Psoas muscle (tissue), 8 donors: ENCODE data around the gene C10orf143. TPM values are rescaled to one million over a fixed set of nuclear protein-coding genes. Genes with fewer than 3 reads are reported as not detected.

Source experiments
- ATAC-seq, 4 donors: fragments of 200-7000 bp; cut with Tn5 transposase; one replicate each; pipeline ENCODE4 v1.9.1; 2020; ENCODE audit warnings: moderate library complexity in 3 of 4, mild to moderate bottlenecking in 2 of 4
- DNase-seq, 2 donors: peaks; one replicate each; pipeline ENCODE4 v3.0.0-alpha.2; 2020
- H3K27ac ChIP-seq: fragments of 200-600 bp; one replicate; pipeline ENCODE4 v1.8.0; 2022
- H3K27me3 ChIP-seq, 3 donors: fragments of 200-600 bp in 1 of 3; one replicate each; pipeline versions ENCODE4 v1.6.1 to v1.8.0; 2013 to 2022; ENCODE audit warnings: low read length in 2 of 3, mild to moderate bottlenecking in 2 of 3, moderate library complexity in 1 of 3; ENCODE audit not compliant: insufficient read depth in 3 of 3
- H3K36me3 ChIP-seq, 2 donors: fragments of 200-600 bp in 1 of 2; one replicate each; pipeline versions ENCODE4 v1.6.1 to v1.8.0; 2013 to 2022; ENCODE audit warnings: low read depth in 1 of 2, mild to moderate bottlenecking in 1 of 2, moderate library complexity in 1 of 2; ENCODE audit not compliant: insufficient read depth in 1 of 2
- H3K4me1 ChIP-seq: fragments of 200-600 bp; one replicate; pipeline ENCODE4 v1.8.0; 2022
- H3K4me3 ChIP-seq: fragments of 200-600 bp; one replicate; pipeline ENCODE4 v1.8.0; 2022; ENCODE audit warnings: mild to moderate bottlenecking
- H3K9me3 ChIP-seq: fragments of 200-600 bp; one replicate; pipeline ENCODE4 v1.8.0; 2022
- WGBS, 3 donors: extraction: QIAGEN DNeasy Blood & Tissue Kit; methylation state at CpG; one replicate each; pipeline versions ENCODE4 v1.1.6 to v1.1.7; 2013; 5-methylcytosine and 5-hydroxymethylcytosine counted together
- intact Hi-C, 2 donors: fragments of 100-400 bp; cut with DNase I; formaldehyde crosslinking; loops; one replicate each; pipeline versions ENCODE4 v1.11.0 to v1.14.2; 2022
- polyA plus RNA-seq, 3 donors: library from polyadenylated mRNA; stranded (reverse); fragments of 200-250 nt; gene quantifications; one replicate each; pipeline ENCODE4 v1.2.3, GENCODE V29; 2013
- total RNA-seq, 4 donors: library from RNA; stranded (reverse); fragmentation: NEBNext Ultra II Directional in 2 of 4; extraction: Animal tissue kit (Norgen Biotek cat#: 25700) in 2 of 4; gene quantifications; one replicate each; pipeline versions ENCODE4 v1.2.1 to v1.2.4, GENCODE V29; 2021 to 2023
- TF ChIP-seq, protein P1 (sequence below): fragments of 200-600 bp; IDR thresholded peaks from one replicate; pipeline ENCODE4 v1.8.0; 2022; ENCODE audit warnings: antibody characterized with exemption
- donor health status: healthy with polysubstance abuse.
- donor health status: DM: no; HTN: no; CAD: no; lungs with moderate emphysema.
- donor health status: Bipolar disorder and iron deficiency.
- donor health status: healthy.
- donor health status: DM: yes; HTN: yes; CAD: no.
- donor health status: DM: no; HTN: no; CAD: no.
- donor health status: DM: no; HTN: no; CAD: no.
- donor health status: DM: yes; HTN: yes; CAD: no.

The C10orf143 gene
- total and polyA plus RNA-seq, 7 donors: 3.3 to 5.1 (median 4.7) TPM

DNA sequence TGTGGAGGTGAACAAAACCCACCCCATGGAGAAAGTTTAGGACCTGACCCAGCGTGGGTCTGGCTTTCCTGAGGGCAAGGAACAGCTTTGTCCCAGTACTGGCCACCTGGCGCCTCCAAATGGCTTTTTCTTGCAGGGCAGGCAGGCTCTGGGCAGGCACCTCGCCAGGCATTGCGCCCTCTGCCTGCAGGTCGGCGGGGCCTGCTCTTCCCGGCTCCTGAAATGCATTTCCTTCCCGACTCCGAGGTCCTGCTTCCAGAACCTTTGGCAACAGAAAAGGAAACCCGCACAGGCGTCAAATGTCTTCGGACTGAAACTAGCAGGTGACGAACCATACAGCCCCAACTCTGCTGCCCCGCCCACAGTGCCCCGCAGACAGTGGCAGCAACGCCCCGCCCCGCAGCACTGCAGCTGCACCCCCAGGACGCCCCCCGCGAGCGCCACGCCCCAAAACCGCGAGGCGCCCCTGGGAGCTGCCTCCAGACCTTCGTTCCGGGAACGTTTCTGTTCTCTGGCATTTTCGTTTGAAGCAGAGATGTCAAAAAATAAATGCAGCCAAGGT, 65.5 kb downstream of the C10orf143 start:
- intact Hi-C loops: no loop called here
- DNase-seq (no peak), ATAC-seq (peak in 2 of 4 donors; percentile 47 to 53)
- TF ChIP-seq, protein P1, sequence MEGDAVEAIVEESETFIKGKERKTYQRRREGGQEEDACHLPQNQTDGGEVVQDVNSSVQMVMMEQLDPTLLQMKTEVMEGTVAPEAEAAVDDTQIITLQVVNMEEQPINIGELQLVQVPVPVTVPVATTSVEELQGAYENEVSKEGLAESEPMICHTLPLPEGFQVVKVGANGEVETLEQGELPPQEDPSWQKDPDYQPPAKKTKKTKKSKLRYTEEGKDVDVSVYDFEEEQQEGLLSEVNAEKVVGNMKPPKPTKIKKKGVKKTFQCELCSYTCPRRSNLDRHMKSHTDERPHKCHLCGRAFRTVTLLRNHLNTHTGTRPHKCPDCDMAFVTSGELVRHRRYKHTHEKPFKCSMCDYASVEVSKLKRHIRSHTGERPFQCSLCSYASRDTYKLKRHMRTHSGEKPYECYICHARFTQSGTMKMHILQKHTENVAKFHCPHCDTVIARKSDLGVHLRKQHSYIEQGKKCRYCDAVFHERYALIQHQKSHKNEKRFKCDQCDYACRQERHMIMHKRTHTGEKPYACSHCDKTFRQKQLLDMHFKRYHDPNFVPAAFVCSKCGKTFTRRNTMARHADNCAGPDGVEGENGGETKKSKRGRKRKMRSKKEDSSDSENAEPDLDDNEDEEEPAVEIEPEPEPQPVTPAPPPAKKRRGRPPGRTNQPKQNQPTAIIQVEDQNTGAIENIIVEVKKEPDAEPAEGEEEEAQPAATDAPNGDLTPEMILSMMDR: peak; percentile 36
- H3K27me3 ChIP-seq: no peaks in the 10 kb centered on the region
- H3K27ac ChIP-seq: no peak overlapping the region
- no peaks in the 10 kb centered on the region for H3K4me1 ChIP-seq
- H3K9me3 ChIP-seq: no peaks in the 10 kb centered on the region
- H3K4me3 ChIP-seq: no peak overlapping the region
- 40 to 49% (median 45%) methylated on average over 30 of the region's 30 CpGs for WGBS, 3 donors
- H3K36me3 ChIP-seq: no peaks in the 10 kb centered on the region

DNA sequence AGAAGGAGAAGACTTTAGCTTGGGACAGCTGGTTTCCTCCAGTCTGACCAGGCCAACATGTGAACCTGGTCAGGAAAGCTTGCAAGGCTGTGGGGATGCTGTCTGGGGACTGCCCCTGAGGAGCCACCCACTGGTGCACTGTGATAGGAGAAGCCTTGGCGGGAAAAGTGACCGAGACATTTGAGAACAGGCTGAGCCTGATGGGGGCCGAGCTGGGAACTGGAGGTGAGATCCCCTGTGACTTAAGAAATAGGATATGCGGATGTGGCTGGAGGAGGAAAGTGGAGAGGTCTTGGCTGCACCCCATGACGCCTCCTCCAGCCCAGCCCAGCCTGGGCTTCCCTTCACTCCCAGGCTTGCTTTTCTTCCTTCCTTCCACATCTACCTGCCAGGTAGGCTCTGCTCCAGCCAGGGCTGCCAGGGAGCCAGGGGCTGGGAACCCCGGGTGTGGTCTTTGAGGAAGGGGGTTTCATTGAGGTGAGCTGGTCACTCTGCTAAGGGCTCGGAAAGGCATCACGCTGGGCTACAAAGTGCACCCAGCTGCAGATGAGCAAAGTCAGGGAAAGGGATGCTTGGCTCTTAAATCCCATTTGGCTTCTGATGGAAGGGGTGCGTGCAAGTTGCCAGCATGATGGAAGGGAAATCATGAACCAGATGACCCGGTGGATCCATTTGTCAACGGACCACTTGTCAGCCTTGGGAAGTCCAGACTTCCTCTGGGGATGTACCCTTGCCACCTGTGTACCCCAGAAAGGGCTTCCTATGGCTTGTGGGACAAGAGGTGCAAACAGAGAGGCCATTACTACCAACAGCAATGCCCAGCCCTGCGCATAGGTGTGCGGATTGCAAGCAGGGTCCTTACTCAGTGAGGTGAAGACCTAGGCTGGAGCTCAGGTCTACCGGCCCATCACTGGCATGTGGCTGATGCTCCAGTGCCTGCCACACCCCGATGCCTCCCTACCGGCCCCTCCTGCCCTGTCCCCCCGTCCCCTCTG, 66.3 kb downstream of the C10orf143 start:
- Histone ChIP-seq H3K27me3 (no peaks in the 10 kb centered on the region), H3K9me3 (no peaks in the 10 kb centered on the region), H3K27ac (no peak overlapping the region), H3K4me3 (no peak overlapping the region), H3K4me1 (no peaks in the 10 kb centered on the region), H3K36me3 (no peaks in the 10 kb centered on the region)
- TF ChIP-seq, protein P1: no peak
- no peak for ATAC-seq
- DNase-seq: no peak
- WGBS, 3 donors: 71 to 82% (median 80%) methylated on average over 17 of the region's 17 CpGs
- intact Hi-C loops: no loop called here

DNA sequence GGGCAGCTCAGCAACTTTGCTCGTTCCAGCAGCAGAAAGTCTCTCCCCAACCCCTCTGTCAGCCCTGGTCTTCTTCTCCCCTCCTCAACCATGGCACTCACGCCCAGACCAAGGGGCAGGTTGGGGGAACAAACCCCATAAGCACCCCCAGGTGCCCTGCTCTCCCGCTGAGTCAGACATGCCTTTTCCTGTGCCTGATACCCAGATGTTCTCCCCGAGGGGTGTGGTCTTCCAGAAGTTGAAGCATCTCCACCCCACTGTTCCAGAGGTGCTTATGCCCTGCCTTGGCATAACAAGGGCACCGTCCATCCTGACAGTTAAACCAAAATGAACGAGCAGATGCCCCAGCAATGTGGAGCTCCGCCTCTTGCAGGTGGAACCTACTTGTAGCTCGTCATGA, 67.1 kb downstream of the C10orf143 start:
- no peaks in the 10 kb centered on the region for H3K9me3 ChIP-seq
- DNase-seq: no peak
- no peak for ATAC-seq
- no peak overlapping the region for H3K4me3 ChIP-seq
- 77 to 86% (median 85%) methylated on average over 8 of the region's 8 CpGs for whole genome bisulfite sequencing, 3 donors
- peaks cover 0 to 2% (median 0%) of the 10 kb centered on the region in 3 donors for H3K27me3 ChIP-seq
- H3K27ac ChIP-seq: no peak overlapping the region
- TF ChIP-seq, protein P1: no peak
- intact Hi-C loops: no loop called here
- no peaks in the 10 kb centered on the region for H3K4me1 ChIP-seq
- H3K36me3 ChIP-seq: no peaks in the 10 kb centered on the region

DNA sequence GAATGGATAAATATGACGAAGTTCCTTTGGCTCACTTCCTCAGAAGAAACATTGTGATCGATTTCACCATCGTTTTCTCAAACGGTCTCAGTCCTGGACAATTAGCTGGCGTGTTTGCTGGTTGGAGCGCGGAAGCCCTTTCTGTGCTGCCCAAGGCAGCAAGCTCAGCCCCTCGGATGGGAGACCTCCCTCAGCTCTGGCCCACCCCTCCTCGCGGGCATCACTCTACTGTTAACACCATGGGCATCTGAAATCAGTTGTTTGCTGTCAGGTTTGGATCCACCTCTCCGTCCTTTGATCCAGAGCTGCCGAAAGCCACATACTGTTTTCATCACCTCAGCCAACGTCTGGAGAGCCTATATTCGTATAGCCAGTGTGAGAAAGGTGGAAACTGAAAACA, 68.2 kb downstream of the C10orf143 start:
- H3K36me3 ChIP-seq: no peaks in the 10 kb centered on the region

More for the DNA sequence above, 68.2 kb downstream of the C10orf143 start:
- Histone ChIP-seq H3K27ac (no peak overlapping the region), H3K9me3 (no peaks in the 10 kb centered on the region), H3K4me1 (no peaks in the 10 kb centered on the region), H3K27me3 (peaks cover 0 to 4% (median 0%) of the 10 kb centered on the region in 3 donors), H3K4me3 (no peak overlapping the region)
- DNase-seq (no peak), ATAC-seq (no peak)
- TF ChIP-seq, protein P1: no peak
- intact Hi-C loops: no loop called here
- 62 to 70% (median 68%) methylated on average over 14 of the region's 14 CpGs for WGBS, 3 donors
